Osteoblast (primary cell): ENCODE results near the gene USP9Y. TPM values are rescaled to one million over a fixed set of nuclear protein-coding genes. Genes with fewer than 3 reads are reported as not detected.

ENCODE experiments used
- DNase-seq: peaks from one replicate; pipeline ENCODE4 v3.0.0; 2011; ENCODE audit warnings: low spot score, mixed read lengths; ENCODE audit not compliant: insufficient read length; ENCODE audit errors: missing footprints
- H2AFZ ChIP-seq: 2 replicates; pipeline ENCODE4 v1.6.0; 2011; ENCODE audit warnings: mild to moderate bottlenecking, low read length
- H3K27ac ChIP-seq: 2 replicates; pipeline ENCODE4 v1.5.1; 2011; ENCODE audit warnings: mild to moderate bottlenecking, low read depth, low read length, moderate library complexity
- H3K27me3 ChIP-seq: 2 replicates; pipeline ENCODE4 v1.6.0; 2012; ENCODE audit warnings: mild to moderate bottlenecking, control low read depth, inconsistent platforms, low read length, moderate library complexity; ENCODE audit not compliant: insufficient read depth
- H3K36me3 ChIP-seq: 2 replicates; pipeline ENCODE4 v1.5.1; 2011; ENCODE audit warnings: mild to moderate bottlenecking, low read length, control low read depth, moderate library complexity; ENCODE audit not compliant: insufficient read depth
- H3K4me1 ChIP-seq: 2 replicates; pipeline ENCODE4 v1.5.1; 2011; ENCODE audit warnings: mild to moderate bottlenecking, low read length, control low read depth, moderate library complexity; ENCODE audit not compliant: insufficient read depth
- H3K4me2 ChIP-seq: 2 replicates; pipeline ENCODE4 v1.6.0; 2011; ENCODE audit warnings: mild to moderate bottlenecking, low read length; ENCODE audit not compliant: insufficient read depth
- H3K4me3 ChIP-seq: fragments of 200-600 bp; sonication (generic); 3 replicates; pipeline ENCODE4 v1.5.1; 2012; ENCODE audit warnings: mild to moderate bottlenecking, low read length, inconsistent platforms; ENCODE audit not compliant: insufficient read depth
- H3K79me2 ChIP-seq: 2 replicates; pipeline ENCODE4 v1.6.0; 2012; ENCODE audit warnings: mild to moderate bottlenecking, low read length, control low read depth, inconsistent platforms; ENCODE audit not compliant: insufficient read depth
- H3K9me3 ChIP-seq: 2 replicates; pipeline ENCODE4 v1.5.1; 2011; ENCODE audit warnings: low read depth, low read length, control low read depth
- H4K20me1 ChIP-seq: 2 replicates; pipeline ENCODE4 v1.6.0; 2012; ENCODE audit warnings: mild to moderate bottlenecking, low read length, control low read depth; ENCODE audit not compliant: insufficient read depth
- total RNA-seq: library from RNA; depleted of rRNA; stranded (reverse); fragments of >200 nt; gene quantifications from 2 replicates; pipeline ENCODE4 v1.2.3, GENCODE V29; 2012
- TF ChIP-seq, protein P1 (sequence below): IDR thresholded peaks from 2 replicates; pipeline ENCODE4 v1.5.1; 2011; ENCODE audit warnings: mild to moderate bottlenecking, low read depth, low read length, moderate library complexity; ENCODE audit errors: extremely low read depth

The USP9Y gene
- total RNA-seq, 1 donor, result 26.4 TPM

DNA sequence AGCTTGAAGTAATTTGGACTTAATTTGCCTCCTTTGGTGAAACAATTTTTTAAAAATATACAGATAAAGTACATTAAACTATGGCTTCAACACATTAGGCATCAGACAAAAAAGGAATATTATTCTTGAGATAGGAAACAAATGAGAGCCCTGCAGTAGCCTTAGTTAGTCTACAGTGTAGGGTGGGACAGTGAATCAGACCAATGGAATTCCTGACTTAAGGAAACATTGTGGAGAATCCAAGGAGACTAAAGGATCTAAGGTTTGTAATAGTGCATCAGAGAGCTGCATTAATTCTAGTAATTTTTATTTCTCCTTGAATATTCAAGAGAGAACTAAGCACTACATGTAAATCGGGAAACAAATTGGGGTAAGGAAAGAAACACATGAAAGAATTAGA, 125.8 kb downstream of the USP9Y start:
- Histone ChIP-seq H3K27me3 (no peaks in the 10 kb centered on the region), H4K20me1 (no peaks in the 10 kb centered on the region), H3K27ac (no peak overlapping the region), H3K4me1 (no peaks in the 10 kb centered on the region), H2AFZ (no peak overlapping the region), H3K36me3 (no peaks in the 10 kb centered on the region), H3K9me3 (no peaks in the 10 kb centered on the region), H3K4me3 (no peak overlapping the region), H3K4me2 (no peak overlapping the region), H3K79me2 (no peaks in the 10 kb centered on the region)
- DNase-seq, result no peak
- TF ChIP-seq, protein P1, sequence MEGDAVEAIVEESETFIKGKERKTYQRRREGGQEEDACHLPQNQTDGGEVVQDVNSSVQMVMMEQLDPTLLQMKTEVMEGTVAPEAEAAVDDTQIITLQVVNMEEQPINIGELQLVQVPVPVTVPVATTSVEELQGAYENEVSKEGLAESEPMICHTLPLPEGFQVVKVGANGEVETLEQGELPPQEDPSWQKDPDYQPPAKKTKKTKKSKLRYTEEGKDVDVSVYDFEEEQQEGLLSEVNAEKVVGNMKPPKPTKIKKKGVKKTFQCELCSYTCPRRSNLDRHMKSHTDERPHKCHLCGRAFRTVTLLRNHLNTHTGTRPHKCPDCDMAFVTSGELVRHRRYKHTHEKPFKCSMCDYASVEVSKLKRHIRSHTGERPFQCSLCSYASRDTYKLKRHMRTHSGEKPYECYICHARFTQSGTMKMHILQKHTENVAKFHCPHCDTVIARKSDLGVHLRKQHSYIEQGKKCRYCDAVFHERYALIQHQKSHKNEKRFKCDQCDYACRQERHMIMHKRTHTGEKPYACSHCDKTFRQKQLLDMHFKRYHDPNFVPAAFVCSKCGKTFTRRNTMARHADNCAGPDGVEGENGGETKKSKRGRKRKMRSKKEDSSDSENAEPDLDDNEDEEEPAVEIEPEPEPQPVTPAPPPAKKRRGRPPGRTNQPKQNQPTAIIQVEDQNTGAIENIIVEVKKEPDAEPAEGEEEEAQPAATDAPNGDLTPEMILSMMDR, result no peak

DNA sequence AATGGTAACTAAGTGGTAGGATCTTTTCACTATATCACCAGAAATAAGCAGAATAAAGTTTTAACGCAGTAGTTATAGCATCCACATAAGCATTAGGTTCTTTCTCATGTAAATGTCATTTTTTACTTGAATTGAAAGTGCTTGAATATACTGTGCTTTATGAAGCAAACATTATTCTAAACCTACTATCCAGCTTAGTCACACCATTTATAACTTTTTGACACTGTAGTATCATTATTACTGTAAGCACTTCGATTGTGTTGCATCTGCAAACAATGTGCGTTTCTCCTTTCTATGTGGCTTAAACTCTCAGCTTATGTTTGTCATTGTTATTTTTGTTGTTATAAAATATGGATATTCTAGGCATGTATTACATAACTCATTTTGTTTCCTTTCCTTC, 132.3 kb downstream of the USP9Y start:
- no peak overlapping the region for H3K4me3 ChIP-seq
- no peak overlapping the region for H3K4me2 ChIP-seq
- no peaks in the 10 kb centered on the region for H3K4me1 ChIP-seq
- H3K36me3 ChIP-seq, result no peaks in the 10 kb centered on the region
- no peaks in the 10 kb centered on the region for H3K9me3 ChIP-seq
- no peaks in the 10 kb centered on the region for H3K79me2 ChIP-seq
- H3K27ac ChIP-seq, result no peak overlapping the region
- TF ChIP-seq, protein P1, result no peak
- no peak overlapping the region for H2AFZ ChIP-seq
- DNase-seq, result no peak
- H4K20me1 ChIP-seq, result no peaks in the 10 kb centered on the region
- no peaks in the 10 kb centered on the region for H3K27me3 ChIP-seq

DNA sequence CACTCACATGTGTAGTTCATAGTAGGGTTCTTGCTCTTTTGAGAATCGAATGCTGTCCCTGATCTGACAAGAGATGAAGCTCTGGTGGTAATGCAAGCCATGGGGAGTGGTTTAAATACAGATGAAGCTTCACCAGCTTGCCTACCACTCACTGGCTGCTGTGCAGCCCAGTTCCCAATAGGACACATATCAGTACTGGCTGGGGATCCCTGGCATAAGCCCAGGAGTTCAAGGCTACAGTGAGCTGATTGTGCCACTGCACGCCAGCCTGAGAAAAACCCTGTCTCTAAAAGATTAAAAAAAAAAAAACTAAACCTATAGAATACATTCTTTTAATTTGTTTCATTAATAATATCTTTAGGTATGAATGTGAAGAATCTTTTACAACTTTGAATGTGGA, 136.5 kb downstream of the USP9Y start:
- no peaks in the 10 kb centered on the region for H3K27me3 ChIP-seq
- H3K79me2 ChIP-seq, result no peaks in the 10 kb centered on the region
- no peak overlapping the region for H3K4me2 ChIP-seq
- no peaks in the 10 kb centered on the region for H4K20me1 ChIP-seq
- H3K4me1 ChIP-seq, result no peaks in the 10 kb centered on the region
- no peaks in the 10 kb centered on the region for H3K9me3 ChIP-seq
- no peak overlapping the region for H2AFZ ChIP-seq
- TF ChIP-seq, protein P1, result no peak
- no peak for DNase-seq
- H3K27ac ChIP-seq, result no peak overlapping the region
- H3K4me3 ChIP-seq, result no peak overlapping the region
- no peaks in the 10 kb centered on the region for H3K36me3 ChIP-seq

DNA sequence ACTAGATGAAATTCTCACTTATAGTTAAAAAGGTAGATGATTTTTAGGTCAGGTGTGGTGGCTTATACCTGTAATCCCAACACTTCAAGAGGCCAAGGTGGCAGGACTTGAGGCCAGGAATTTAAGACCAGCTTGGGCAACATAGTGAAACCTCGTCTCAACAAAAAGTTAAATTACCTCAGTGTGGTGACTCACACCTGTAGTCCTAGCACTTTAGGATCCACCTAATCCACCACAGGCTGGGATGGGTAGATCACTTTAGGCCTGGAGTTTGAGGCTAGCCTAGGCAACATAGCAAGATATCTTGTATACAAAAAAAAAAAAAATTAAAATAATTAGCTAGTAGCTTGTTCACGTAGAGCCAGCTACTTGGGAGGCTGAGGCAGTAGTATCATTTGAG, 140.3 kb downstream of the USP9Y start:
- Histone ChIP-seq H3K36me3 (no peaks in the 10 kb centered on the region), H2AFZ (no peak overlapping the region)
- TF ChIP-seq, protein P1, result no peak

More for the DNA sequence above, 140.3 kb downstream of the USP9Y start:
- Histone ChIP-seq H3K27ac (no peak overlapping the region), H3K4me1 (no peaks in the 10 kb centered on the region), H3K79me2 (no peaks in the 10 kb centered on the region), H3K27me3 (no peaks in the 10 kb centered on the region), H3K4me3 (no peak overlapping the region), H3K4me2 (no peak overlapping the region), H3K9me3 (no peaks in the 10 kb centered on the region), H4K20me1 (no peaks in the 10 kb centered on the region)
- no peak for DNase-seq
